Calu3 (cell line): ENCODE results near the gene LYL1. TPM values are rescaled to one million over a fixed set of nuclear protein-coding genes. Genes with fewer than 3 reads are reported as not detected.
A peak's percentile ranks its signal among the peaks of the same experiment; 100 is the strongest.

ENCODE experiments used
- BruUV-seq: library from RNA; stranded (reverse); fragments of 400-500 nt; replicated peaks from 2 replicates; lab custom pipeline; 2021; lab: Mats Ljungman, UMichigan
- CTCF ChIA-PET: fragments of 300-600 bp; sonication (Branson Sonifier 250); formaldehyde crosslinking; loops from one replicate; lab custom pipeline; 2022; ENCODE audit warnings: antibody characterized with exemption; lab: Charles Lee
- DNase-seq: peaks from one replicate; pipeline ENCODE4 v3.0.0; 2022
- H3K27ac Mint-ChIP-seq: one replicate; pipeline ENCODE4 v1.8.0; 2022; ENCODE audit warnings: mixed read lengths; ENCODE audit not compliant: unreplicated experiment
- H3K27me3 Mint-ChIP-seq: one replicate; pipeline ENCODE4 v1.8.0; 2022; ENCODE audit warnings: mixed read lengths; ENCODE audit not compliant: unreplicated experiment
- H3K36me3 Mint-ChIP-seq: one replicate; pipeline ENCODE4 v1.8.0; 2022; ENCODE audit warnings: mild to moderate bottlenecking, moderate library complexity, mixed read lengths; ENCODE audit not compliant: insufficient read depth, unreplicated experiment
- H3K4me1 Mint-ChIP-seq: one replicate; pipeline ENCODE4 v1.8.0; 2022; ENCODE audit warnings: mild to moderate bottlenecking, low read depth, mixed read lengths; ENCODE audit not compliant: unreplicated experiment
- H3K4me3 Mint-ChIP-seq: one replicate; pipeline ENCODE4 v1.8.0; 2022; ENCODE audit warnings: mild to moderate bottlenecking, low read depth, moderate library complexity, mixed read lengths; ENCODE audit not compliant: unreplicated experiment
- H3K9me3 Mint-ChIP-seq: one replicate; pipeline ENCODE4 v1.8.0; 2022; ENCODE audit warnings: low read depth, mixed read lengths; ENCODE audit not compliant: unreplicated experiment
- CTCF ChIP-seq: fragments of 200-600 bp; IDR thresholded peaks from one replicate; pipeline ENCODE4 v1.8.0; 2022; ENCODE audit warnings: antibody characterized with exemption; ENCODE audit not compliant: unreplicated experiment
- intact Hi-C: fragments of 100-400 bp; cut with micrococcal nuclease; formaldehyde crosslinking; loops from one replicate; pipeline ENCODE4 v1.10.0; 2022; ENCODE audit not compliant: unreplicated experiment
- total RNA-seq: library from RNA; stranded (reverse); gene quantifications from 2 replicates; pipeline ENCODE4 v1.2.3, GENCODE V29; 2022

LYL1 gene
- total RNA-seq, 1 experiment from 2014 or later, result not detected

DNA sequence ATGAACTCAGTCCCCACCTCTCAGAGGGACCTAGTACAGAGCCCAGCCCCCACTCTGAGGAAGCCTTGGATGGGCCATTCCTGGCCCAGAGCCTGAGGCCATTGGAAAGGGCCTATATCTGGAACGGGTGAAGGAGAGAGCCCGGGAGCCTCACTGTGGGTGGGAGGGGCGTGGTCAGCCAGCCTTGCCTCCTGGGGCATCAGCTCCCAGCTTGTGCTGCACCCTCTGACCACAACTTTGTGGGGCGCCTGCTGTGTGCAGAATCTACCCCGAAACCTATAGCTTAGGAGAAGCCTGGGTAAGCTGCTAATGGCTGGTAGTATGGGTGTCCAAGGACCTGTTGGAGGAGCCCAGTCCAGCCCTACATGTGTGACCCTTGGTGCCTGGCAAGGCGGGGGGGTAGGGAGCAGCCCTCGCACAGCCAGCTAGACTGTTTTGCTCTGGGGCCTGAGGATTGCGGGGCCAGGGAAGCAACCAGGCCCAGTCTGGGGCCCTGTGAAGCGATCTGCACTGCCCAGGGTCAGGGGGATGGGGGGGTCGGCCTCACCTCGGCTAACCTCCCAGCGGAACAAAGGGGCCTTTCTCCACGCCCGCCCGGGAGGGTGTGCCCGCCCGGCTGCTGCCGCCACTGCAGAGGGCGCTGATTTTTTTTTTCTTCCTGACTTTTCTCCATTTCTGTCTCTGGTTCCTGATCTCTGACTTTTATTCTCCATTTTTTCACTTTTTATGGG, 42.3 kb downstream of the LYL1 start:
- peak; percentile 45 for DNase-seq
- H3K27ac Mint-ChIP-seq, result peak overlapping the region; percentile 20
- peaks cover 16% of the 10 kb centered on the region for H3K27me3 Mint-ChIP-seq
- BruUV-seq, result no TSS peak
- no peaks in the 10 kb centered on the region for H3K9me3 Mint-ChIP-seq
- no peaks in the 10 kb centered on the region for H3K36me3 Mint-ChIP-seq
- TF ChIP-seq CTCF, result no peak
- CTCF ChIA-PET, result interaction anchor here (0.7 to 3.4 kb wide), 13 partner anchors 9 to 87 kb away, joined by 3 to 28 read pairs (median 6); no protein-coding TSS in a partner anchor
- no peaks in the 10 kb centered on the region for H3K4me1 Mint-ChIP-seq
- intact Hi-C loops, result no loop called here
- H3K4me3 Mint-ChIP-seq, result peak overlapping the region; percentile 66

DNA sequence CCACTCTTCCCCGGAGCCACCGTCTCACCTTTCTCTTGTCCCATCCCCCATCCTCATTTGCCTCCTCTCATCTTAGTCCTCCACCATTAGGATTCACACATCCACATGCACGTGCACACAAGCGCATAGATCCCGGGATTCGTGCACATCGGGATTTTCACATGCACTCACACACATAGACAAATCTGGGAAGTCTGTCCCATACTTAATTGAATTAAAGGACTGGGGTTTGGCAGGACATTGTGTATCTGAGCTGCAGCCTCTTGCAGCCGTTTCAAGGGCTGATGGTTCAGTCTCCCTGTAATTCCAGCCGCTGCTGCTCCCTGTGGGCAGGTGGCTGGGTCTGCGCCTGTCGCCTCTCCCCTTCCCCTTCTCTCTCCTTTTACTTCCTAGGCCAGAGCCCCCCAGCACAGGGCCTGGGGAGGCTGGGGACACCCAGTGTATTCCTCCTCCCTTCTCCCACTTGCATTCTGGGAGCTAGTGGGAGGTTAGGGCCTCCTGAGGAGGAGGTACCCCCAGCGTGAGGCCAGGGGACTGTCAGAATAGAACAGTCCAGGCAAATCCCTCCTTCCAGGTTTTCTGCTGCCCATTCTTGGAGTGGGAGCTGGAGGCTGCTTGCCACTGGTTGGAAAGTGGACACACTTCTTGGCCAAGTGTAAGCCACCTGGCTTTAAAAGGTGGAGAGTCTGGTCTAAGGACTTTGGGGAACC, 43.6 kb downstream of the LYL1 start:
- Mint-ChIP-seq H3K27me3 (peaks cover 15% of the 10 kb centered on the region), H3K9me3 (no peaks in the 10 kb centered on the region), H3K27ac (no peak overlapping the region), H3K36me3 (peaks cover 2% of the 10 kb centered on the region), H3K4me1 (no peaks in the 10 kb centered on the region), H3K4me3 (no peak overlapping the region)
- DNase-seq, result no peak
- CTCF ChIA-PET, result interaction anchor here (3.4 kb wide), 1 partner anchor 74 kb away, joined by 28 read pairs; no protein-coding TSS in a partner anchor
- intact Hi-C loops, result no loop called here
- no peak for TF ChIP-seq CTCF
- BruUV-seq, result no TSS peak

GRCh38 chr19:13057744-13058143, 44.9 kb downstream of the LYL1 start:
- TF ChIP-seq CTCF, result no peak
- Mint-ChIP-seq H3K4me1 (peaks cover 13% of the 10 kb centered on the region), H3K4me3 (no peak overlapping the region), H3K27ac (no peak overlapping the region), H3K36me3 (peaks cover 6% of the 10 kb centered on the region), H3K9me3 (no peaks in the 10 kb centered on the region), H3K27me3 (peaks cover 2% of the 10 kb centered on the region)
- BruUV-seq, result no TSS peak
- DNase-seq, result no peak
- CTCF ChIA-PET, result no interaction called here
- intact Hi-C loops, result no loop called here

DNA sequence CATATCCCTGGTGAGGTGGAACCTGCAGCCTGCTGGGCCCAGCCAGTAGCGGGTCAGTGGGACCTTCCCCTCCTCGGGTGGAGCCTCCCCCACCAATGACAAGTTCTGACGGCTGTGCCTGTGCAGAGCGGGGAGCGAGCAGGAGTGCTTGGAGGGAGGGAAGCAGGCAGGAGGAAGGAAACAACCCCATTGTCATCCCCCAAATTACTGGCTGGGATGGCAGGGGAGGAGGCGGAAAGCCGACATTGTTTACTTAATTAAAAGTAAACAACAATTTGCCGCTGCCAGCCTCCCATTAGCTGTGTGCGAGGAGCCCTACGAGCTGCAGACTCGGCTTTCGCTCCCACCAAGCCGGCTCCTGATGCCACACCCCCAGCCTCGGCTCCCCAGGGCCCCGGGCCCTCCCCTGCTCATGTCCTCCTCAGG, 45.5 kb downstream of the LYL1 start:
- DNase-seq, result no peak
- Mint-ChIP-seq H3K9me3 (no peaks in the 10 kb centered on the region), H3K4me1 (peaks cover 17% of the 10 kb centered on the region), H3K27ac (no peak overlapping the region), H3K27me3 (no peaks in the 10 kb centered on the region), H3K36me3 (peaks cover 6% of the 10 kb centered on the region), H3K4me3 (no peak overlapping the region)
- CTCF ChIA-PET, result no interaction called here
- TF ChIP-seq CTCF, result no peak
- BruUV-seq, result no TSS peak
- intact Hi-C loops, result no loop called here
